ENCODE measurements around the gene RGS3.

DNA sequence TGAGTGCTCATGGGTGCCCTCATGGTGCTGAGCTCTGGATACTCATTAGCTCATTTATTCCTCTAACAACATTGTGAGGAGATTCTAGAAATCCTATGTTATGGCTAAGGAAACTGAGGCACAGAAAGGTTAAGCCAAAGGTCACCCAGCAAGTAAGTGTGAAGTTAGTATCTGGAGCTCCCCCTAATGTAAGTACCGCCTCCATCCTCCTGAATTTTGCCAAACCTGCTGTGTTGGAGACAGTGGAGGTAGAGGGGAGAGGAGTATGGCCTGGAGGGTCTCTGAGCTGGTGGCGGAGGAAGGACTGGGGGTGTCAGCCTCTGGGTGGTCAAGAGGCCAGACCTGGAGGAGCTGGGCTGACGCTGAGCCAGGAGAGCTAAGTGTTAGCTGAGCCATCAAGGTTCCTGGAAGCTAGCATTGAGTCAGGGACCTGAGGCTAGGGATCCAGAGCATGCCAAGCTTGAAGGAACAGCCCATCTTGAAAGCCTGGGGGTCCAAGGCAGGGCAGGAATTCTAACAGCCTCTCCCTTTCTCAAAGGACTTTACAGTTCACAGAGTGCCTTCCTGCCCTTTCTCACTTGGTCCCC is 114.8 kb downstream of the RGS3 start:
- TF ChIP-seq, protein P1, sequence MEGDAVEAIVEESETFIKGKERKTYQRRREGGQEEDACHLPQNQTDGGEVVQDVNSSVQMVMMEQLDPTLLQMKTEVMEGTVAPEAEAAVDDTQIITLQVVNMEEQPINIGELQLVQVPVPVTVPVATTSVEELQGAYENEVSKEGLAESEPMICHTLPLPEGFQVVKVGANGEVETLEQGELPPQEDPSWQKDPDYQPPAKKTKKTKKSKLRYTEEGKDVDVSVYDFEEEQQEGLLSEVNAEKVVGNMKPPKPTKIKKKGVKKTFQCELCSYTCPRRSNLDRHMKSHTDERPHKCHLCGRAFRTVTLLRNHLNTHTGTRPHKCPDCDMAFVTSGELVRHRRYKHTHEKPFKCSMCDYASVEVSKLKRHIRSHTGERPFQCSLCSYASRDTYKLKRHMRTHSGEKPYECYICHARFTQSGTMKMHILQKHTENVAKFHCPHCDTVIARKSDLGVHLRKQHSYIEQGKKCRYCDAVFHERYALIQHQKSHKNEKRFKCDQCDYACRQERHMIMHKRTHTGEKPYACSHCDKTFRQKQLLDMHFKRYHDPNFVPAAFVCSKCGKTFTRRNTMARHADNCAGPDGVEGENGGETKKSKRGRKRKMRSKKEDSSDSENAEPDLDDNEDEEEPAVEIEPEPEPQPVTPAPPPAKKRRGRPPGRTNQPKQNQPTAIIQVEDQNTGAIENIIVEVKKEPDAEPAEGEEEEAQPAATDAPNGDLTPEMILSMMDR (IDR thresholded peaks at IDR 0.05) = no peak
- TF ChIP-seq POLR2AphosphoS5 (IDR thresholded peaks at IDR 0.05) (no peak), POLR2A (IDR thresholded peaks at IDR 0.05) (no peak), EP300 (IDR thresholded peaks at IDR 0.05) (no peak)
